ENCODE measurements around the gene CNGA3.

The CNGA3 gene

DNA sequence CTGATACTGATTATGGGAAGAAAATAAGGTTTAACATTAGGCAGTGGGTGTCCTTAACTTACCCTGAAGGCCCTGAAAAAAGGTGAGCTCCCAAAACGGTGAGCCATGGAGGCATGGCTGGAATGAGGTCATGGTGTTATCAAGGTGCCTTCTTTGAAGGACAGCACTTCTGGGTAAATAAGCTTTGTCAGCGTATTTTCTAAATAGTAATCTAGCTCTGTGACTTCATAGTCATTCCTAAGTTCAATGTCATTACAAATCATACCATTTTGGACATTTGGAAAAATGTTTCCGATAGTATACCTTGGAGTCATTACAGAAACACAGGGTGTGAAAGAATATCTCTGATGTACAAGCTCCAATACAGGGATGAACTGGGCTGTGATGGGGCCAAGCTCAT, 35.2 kb upstream of the CNGA3 start:
- Histone ChIP-seq H3K9me3 (ENCODE audit: low read length) (no peaks in the 10 kb centered on the region), H3K27ac (ENCODE audit: low read depth, low read length, poor library complexity, severe bottlenecking) (no peak overlapping the region), H2AFZ (ENCODE audit: low read length) (no peak overlapping the region), H3F3A (ENCODE audit: insufficient read depth, low read length) (no peaks in the 10 kb centered on the region), H3K79me2 (ENCODE audit: insufficient read depth, low read length) (no peaks in the 10 kb centered on the region), H3K36me3 (ENCODE audit: insufficient read depth, low read length) (no peaks in the 10 kb centered on the region), H3K4me3 (ENCODE audit: low read depth, low read length, poor library complexity, severe bottlenecking) (no peak overlapping the region), H3K27me3 (ENCODE audit: insufficient read depth, low read length) (no peaks in the 10 kb centered on the region), H3K4me2 (ENCODE audit: low read length) (no peak overlapping the region), H3K4me1 (ENCODE audit: insufficient read depth, low read length, severe bottlenecking) (no peaks in the 10 kb centered on the region), H4K20me1 (ENCODE audit: insufficient read depth, low read length) (no peaks in the 10 kb centered on the region), H3K9me2 (ENCODE audit: low read depth, low read length) (no peaks in the 10 kb centered on the region), H3K9ac (ENCODE audit: low read length) (no peak overlapping the region)
- TF ChIP-seq, protein P1, sequence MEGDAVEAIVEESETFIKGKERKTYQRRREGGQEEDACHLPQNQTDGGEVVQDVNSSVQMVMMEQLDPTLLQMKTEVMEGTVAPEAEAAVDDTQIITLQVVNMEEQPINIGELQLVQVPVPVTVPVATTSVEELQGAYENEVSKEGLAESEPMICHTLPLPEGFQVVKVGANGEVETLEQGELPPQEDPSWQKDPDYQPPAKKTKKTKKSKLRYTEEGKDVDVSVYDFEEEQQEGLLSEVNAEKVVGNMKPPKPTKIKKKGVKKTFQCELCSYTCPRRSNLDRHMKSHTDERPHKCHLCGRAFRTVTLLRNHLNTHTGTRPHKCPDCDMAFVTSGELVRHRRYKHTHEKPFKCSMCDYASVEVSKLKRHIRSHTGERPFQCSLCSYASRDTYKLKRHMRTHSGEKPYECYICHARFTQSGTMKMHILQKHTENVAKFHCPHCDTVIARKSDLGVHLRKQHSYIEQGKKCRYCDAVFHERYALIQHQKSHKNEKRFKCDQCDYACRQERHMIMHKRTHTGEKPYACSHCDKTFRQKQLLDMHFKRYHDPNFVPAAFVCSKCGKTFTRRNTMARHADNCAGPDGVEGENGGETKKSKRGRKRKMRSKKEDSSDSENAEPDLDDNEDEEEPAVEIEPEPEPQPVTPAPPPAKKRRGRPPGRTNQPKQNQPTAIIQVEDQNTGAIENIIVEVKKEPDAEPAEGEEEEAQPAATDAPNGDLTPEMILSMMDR (IDR thresholded peaks at IDR 0.05; ENCODE audit: low read length): no peak
- TF ChIP-seq EZH2 (IDR thresholded peaks at IDR 0.05; ENCODE audit: borderline replicate concordance, low read length): no peak

DNA sequence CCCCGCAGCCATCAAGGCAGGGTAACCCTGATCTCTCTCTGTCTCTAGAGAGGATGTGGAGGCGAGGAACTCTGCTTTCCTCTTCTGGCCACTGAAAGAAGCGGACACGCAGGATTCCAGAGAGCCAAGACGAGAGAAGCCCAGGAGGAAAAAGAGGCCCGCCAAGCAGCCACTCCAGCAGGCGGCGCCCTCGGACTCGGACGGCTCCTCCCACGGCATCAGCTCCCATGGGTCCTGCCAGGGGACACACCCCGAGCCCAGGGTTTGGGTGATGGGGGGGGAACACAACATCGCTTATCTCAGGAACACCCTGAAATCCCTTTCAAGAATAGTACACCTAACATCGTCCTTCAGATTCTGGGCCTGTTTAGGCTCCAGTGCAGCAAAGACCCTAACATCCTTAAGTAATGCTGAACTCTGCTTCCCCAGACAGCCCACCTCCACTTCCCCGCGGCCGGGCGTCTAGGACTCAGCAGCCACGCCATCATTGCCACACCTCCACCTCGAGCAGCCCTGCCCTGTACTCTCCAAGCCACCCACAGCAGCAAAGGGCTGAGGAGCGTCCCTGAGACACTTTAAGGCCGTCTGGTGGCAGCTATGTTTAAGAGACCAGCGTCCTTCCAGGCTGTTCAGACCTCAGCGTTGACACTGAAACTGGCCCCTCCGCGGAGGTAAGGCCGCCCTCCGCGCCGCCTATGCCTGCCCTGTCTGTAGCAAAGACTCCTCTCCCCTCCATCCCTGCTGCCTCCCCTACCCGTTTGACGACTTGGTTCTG, 34.3 kb upstream of the CNGA3 start:
- no peaks in the 10 kb centered on the region for H3F3A ChIP-seq (ENCODE audit: insufficient read depth, low read length)
- H3K4me3 ChIP-seq (ENCODE audit: low read depth, low read length, poor library complexity, severe bottlenecking): no peak overlapping the region
- no peak overlapping the region for H2AFZ ChIP-seq (ENCODE audit: low read length)
- no peaks in the 10 kb centered on the region for H3K79me2 ChIP-seq (ENCODE audit: insufficient read depth, low read length)
- no peaks in the 10 kb centered on the region for H3K36me3 ChIP-seq (ENCODE audit: insufficient read depth, low read length)
- H4K20me1 ChIP-seq (ENCODE audit: insufficient read depth, low read length): no peaks in the 10 kb centered on the region
- no peaks in the 10 kb centered on the region for H3K9me3 ChIP-seq (ENCODE audit: low read length)
- no peaks in the 10 kb centered on the region for H3K9me2 ChIP-seq (ENCODE audit: low read depth, low read length)
- TF ChIP-seq, protein P1 (IDR thresholded peaks at IDR 0.05; ENCODE audit: low read length): peak; percentile 26; the same call in 1 of the 2 replicates
- no peak for TF ChIP-seq EZH2 (IDR thresholded peaks at IDR 0.05; ENCODE audit: borderline replicate concordance, low read length)
- H3K4me1 ChIP-seq (ENCODE audit: insufficient read depth, low read length, severe bottlenecking): no peaks in the 10 kb centered on the region
- H3K9ac ChIP-seq (ENCODE audit: low read length): no peak overlapping the region
- H3K4me2 ChIP-seq (ENCODE audit: low read length): no peak overlapping the region
- no peaks in the 10 kb centered on the region for H3K27me3 ChIP-seq (ENCODE audit: insufficient read depth, low read length)
- no peak overlapping the region for H3K27ac ChIP-seq (ENCODE audit: low read depth, low read length, poor library complexity, severe bottlenecking)

DNA sequence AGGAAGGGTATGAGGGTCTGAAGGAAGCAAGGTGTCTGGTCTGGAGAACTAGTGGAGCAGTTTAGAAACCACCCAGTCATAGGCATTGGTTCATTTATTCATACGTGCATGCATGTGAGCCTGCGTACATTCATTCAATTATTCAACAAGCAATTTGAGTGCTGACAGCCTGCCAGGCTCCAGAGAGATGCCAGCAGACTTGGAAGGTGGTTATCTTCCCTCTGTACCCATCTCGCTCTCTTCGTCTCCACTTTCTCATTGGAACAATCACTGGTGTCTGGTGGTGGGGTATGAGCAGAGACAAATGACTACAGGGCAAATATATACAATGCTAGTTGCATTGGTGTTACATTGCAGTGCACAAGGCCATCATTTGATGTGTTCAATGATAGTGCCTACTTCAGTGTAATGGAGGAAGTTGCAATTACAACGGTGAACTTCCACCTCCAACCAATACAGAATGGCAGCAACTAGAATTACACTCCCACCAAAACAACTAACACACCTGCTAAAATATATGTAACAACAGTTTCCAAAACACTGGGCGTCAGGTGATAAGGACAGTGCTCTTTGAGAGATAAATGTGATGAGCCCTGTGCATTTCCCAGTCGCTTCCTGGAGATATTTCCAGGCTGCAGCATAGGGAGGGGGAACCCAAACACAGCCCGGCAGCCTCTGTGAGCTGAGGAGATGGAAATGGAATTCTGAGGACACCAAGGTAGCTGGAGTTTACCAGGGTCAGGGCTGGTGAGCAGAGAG, 32.6 kb upstream of the CNGA3 start:
- Histone ChIP-seq H3K9ac (ENCODE audit: low read length) (no peak overlapping the region), H2AFZ (ENCODE audit: low read length) (no peak overlapping the region), H3K79me2 (ENCODE audit: insufficient read depth, low read length) (no peaks in the 10 kb centered on the region), H3K27ac (ENCODE audit: low read depth, low read length, poor library complexity, severe bottlenecking) (no peak overlapping the region), H3K36me3 (ENCODE audit: insufficient read depth, low read length) (no peaks in the 10 kb centered on the region), H3K9me2 (ENCODE audit: low read depth, low read length) (no peaks in the 10 kb centered on the region), H3K4me3 (ENCODE audit: low read depth, low read length, poor library complexity, severe bottlenecking) (no peak overlapping the region), H3K4me1 (ENCODE audit: insufficient read depth, low read length, severe bottlenecking) (no peaks in the 10 kb centered on the region), H3F3A (ENCODE audit: insufficient read depth, low read length) (no peaks in the 10 kb centered on the region), H3K27me3 (ENCODE audit: insufficient read depth, low read length) (no peaks in the 10 kb centered on the region), H3K9me3 (ENCODE audit: low read length) (no peaks in the 10 kb centered on the region), H4K20me1 (ENCODE audit: insufficient read depth, low read length) (no peaks in the 10 kb centered on the region), H3K4me2 (ENCODE audit: low read length) (no peak overlapping the region)
- TF ChIP-seq, protein P1 (IDR thresholded peaks at IDR 0.05; ENCODE audit: low read length): no peak
- no peak for TF ChIP-seq EZH2 (IDR thresholded peaks at IDR 0.05; ENCODE audit: borderline replicate concordance, low read length)

All from OCI-LY1 (cell line).